ENCODE measurements around the gene NOTCH2.

The NOTCH2 gene

GRCh38 chr1:119940697-119941096 lies 128.8 kb downstream of the NOTCH2 start:
- DNase-seq = no peak

GRCh38 chr1:119937198-119937597 lies 132.3 kb downstream of the NOTCH2 start:
- no peak for DNase-seq

GRCh38 chr1:119935915-119936314 lies 133.5 kb downstream of the NOTCH2 start:
- no peak for DNase-seq

- DNase-seq = no peak
These were observed 134.1 kb downstream of the NOTCH2 start for GRCh38 chr1:119935373-119935772.

- DNase-seq = no peak
These were observed 136.1 kb downstream of the NOTCH2 start for GRCh38 chr1:119933397-119933796.

- DNase-seq = no peak
These were observed 139.7 kb downstream of the NOTCH2 start for GRCh38 chr1:119929643-119930315.

GRCh38 chr1:119926553-119926952 lies 142.9 kb downstream of the NOTCH2 start:
- no peak for DNase-seq

GRCh38 chr1:119924948-119925898 lies 144.2 kb downstream of the NOTCH2 start:
- DNase-seq = no peak

- no peak for DNase-seq
These were observed 149.1 kb downstream of the NOTCH2 start for GRCh38 chr1:119920104-119920968.

- no peak for DNase-seq
These were observed 150.2 kb downstream of the NOTCH2 start for GRCh38 chr1:119919241-119919640.

- no peak for DNase-seq
These were observed 151.2 kb downstream of the NOTCH2 start for GRCh38 chr1:119918301-119918700.

GRCh38 chr1:119917304-119918055 lies 152.0 kb downstream of the NOTCH2 start:
- DNase-seq = no peak

- no peak for DNase-seq
These were observed 153.9 kb downstream of the NOTCH2 start for GRCh38 chr1:119915517-119915916.

- no peak for DNase-seq
These were observed 155.4 kb downstream of the NOTCH2 start for GRCh38 chr1:119914071-119914470.

GRCh38 chr1:119912963-119913362 lies 156.5 kb downstream of the NOTCH2 start:
- DNase-seq = no peak

GRCh38 chr1:119911775-119912174 lies 157.7 kb downstream of the NOTCH2 start:
- DNase-seq = no peak

- DNase-seq = no peak
These were observed 158.8 kb downstream of the NOTCH2 start for GRCh38 chr1:119910618-119911017.

GRCh38 chr1:119909890-119910596 lies 159.4 kb downstream of the NOTCH2 start:
- DNase-seq = no peak

GRCh38 chr1:119908661-119909060 lies 160.8 kb downstream of the NOTCH2 start:
- no peak for DNase-seq

- no peak for DNase-seq
These were observed 162.4 kb downstream of the NOTCH2 start for GRCh38 chr1:119906927-119907652.

GRCh38 chr1:119903443-119903835 lies 166.0 kb downstream of the NOTCH2 start:
- no peak for DNase-seq

Measured in activated effector memory CD4-positive, alpha-beta T cell treated with anti-CD3 and anti-CD28 coated beads, Interleukin-2, amount 50 U/mL, for 16 hours (primary cell).